ENCODE measurements around the gene METTL3. TPM values are rescaled to one million over a fixed set of nuclear protein-coding genes. Genes with fewer than 3 reads are reported as not detected.

The METTL3 gene
- total RNA-seq, 6 experiments from 2014 or later, result 14.7 to 26.7 (median 18.4) TPM

- peak; percentile 64 to 77 (median 70) for ATAC-seq
- Histone ChIP-seq H3K27ac (no peak overlapping the region), H3K27me3 (no peaks in the 10 kb centered on the region), H3K9me3 (no peaks in the 10 kb centered on the region), H3K4me1 (no peaks in the 10 kb centered on the region), H3K4me3 (no peak overlapping the region), H3K36me3 (peaks cover 0 to 75% (median 35%) of the 10 kb centered on the region in 4 donors)
- 49% methylated on average over 4 of the region's 5 CpGs for WGBS (ENCODE audit: insufficient coverage, low coverage, low lambda C conversion rate, missing lambda C conversion rate)
- peak; percentile 44 to 53 (median 46) for TF ChIP-seq CTCF (IDR thresholded peaks at IDR 0.05)
- no peak for TF ChIP-seq POLR2A (IDR thresholded peaks at IDR 0.05)
- no peak for DNase-seq
- intact Hi-C loops (cut with DNase I), result loop anchor here in 1 of 2 donors (10.0 kb wide), 1 partner anchor 56 kb away; no protein-coding TSS in a partner anchor
Observed at GRCh38 chr14:21498540-21499526, 12.3 kb downstream of the METTL3 start.

GRCh38 chr14:21496453-21496852 is 14.7 kb downstream of the METTL3 start:
- intact Hi-C loops (cut with DNase I), result loop anchor here in 1 of 2 donors (10.0 kb wide), 1 partner anchor 58 kb away; no protein-coding TSS in a partner anchor
- Histone ChIP-seq H3K9me3 (no peaks in the 10 kb centered on the region), H3K4me1 (no peaks in the 10 kb centered on the region), H3K27ac (no peak overlapping the region), H3K36me3 (peaks cover 5 to 84% (median 38%) of the 10 kb centered on the region in 4 donors), H3K27me3 (no peaks in the 10 kb centered on the region), H3K4me3 (no peak overlapping the region)
- no peak for TF ChIP-seq CTCF (IDR thresholded peaks at IDR 0.05)
- no peak for TF ChIP-seq POLR2A (IDR thresholded peaks at IDR 0.05)
- WGBS (ENCODE audit: insufficient coverage, low coverage, low lambda C conversion rate, missing lambda C conversion rate), result 75% methylated on average over 2 of the region's 2 CpGs
- no peak for DNase-seq
- ATAC-seq, result peak; percentile 19 to 70 (median 44)

GRCh38 chr14:21494902-21495762 is 16.0 kb downstream of the METTL3 start:
- no peaks in the 10 kb centered on the region for H3K4me1 ChIP-seq
- intact Hi-C loops (cut with DNase I), result loop anchor here in 1 of 2 donors (10.0 kb wide), 1 partner anchor 60 kb away; no protein-coding TSS in a partner anchor
- H3K36me3 ChIP-seq, result peaks cover 5 to 93% (median 44%) of the 10 kb centered on the region in 4 donors
- no peak overlapping the region for H3K4me3 ChIP-seq
- TF ChIP-seq CTCF (IDR thresholded peaks at IDR 0.05), result no peak
- no peak for TF ChIP-seq POLR2A (IDR thresholded peaks at IDR 0.05)
- 67% methylated on average over 2 of the region's 2 CpGs for WGBS (ENCODE audit: insufficient coverage, low coverage, low lambda C conversion rate, missing lambda C conversion rate)
- H3K27me3 ChIP-seq, result no peaks in the 10 kb centered on the region
- ATAC-seq (no peak), DNase-seq (no peak)
- no peak overlapping the region for H3K27ac ChIP-seq
- H3K9me3 ChIP-seq, result no peaks in the 10 kb centered on the region

- no peak for DNase-seq
- Histone ChIP-seq H3K27me3 (no peaks in the 10 kb centered on the region), H3K4me1 (peaks cover 0 to 4% (median 0%) of the 10 kb centered on the region in 4 donors), H3K9me3 (no peaks in the 10 kb centered on the region), H3K36me3 (peaks cover 0 to 50% (median 19%) of the 10 kb centered on the region in 4 donors), H3K27ac (no peak overlapping the region), H3K4me3 (no peak overlapping the region)
- no peak for ATAC-seq
- no peak for TF ChIP-seq POLR2A (IDR thresholded peaks at IDR 0.05)
- no peak for TF ChIP-seq CTCF (IDR thresholded peaks at IDR 0.05)
- intact Hi-C loops (cut with DNase I), result no loop called here
- WGBS (ENCODE audit: insufficient coverage, low coverage, low lambda C conversion rate, missing lambda C conversion rate), result 46% methylated on average over 1 of the region's 1 CpG
Observed at GRCh38 chr14:21486640-21487087, 24.5 kb downstream of the METTL3 start.
